ENCODE results near the gene KCNG2. TPM values are rescaled to one million over a fixed set of nuclear protein-coding genes. Genes with fewer than 3 reads are reported as not detected.

KCNG2 gene
- total and polyA plus RNA-seq, 2 of the 8 experiments (the other 6 are each of a cell fraction or from before 2014, with no cell fraction given): 0.19 to 0.74 TPM

DNA sequence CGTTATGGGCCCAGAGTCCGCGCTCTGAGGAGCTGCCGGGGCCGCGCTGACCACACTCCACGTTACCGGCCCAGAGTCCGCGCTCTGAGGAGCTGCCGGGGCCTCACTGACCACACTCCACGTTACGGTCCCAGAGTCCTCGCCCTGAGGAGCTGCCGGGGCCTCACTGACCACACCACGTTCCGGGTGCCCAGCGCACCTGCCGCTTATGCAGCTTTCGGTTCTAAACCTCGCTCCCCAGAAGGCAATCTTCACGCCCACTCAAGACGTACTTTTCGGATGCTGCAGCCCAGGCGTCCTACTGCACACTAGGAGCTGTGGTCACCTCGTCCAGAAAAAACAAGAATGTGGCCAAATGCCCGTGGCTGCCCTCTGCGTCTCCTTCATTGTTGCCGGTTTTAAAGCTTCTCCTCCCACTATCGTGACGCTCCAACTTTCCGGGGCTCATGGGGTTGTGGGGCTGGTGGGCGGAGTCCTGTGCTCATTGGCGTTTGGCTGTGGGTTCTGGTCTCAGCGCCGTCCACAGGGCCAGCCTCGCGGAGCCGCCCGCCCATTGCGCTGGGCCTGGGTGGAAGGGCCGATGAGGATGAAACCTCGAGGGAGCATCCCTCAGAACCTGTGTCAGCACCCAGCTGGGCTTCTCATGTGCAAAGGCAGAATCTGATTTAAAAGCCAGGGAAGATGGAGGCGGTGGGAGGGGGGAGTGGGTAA is 11.9 kb downstream of the KCNG2 start (continued):
- TF ChIP-seq, protein P1, sequence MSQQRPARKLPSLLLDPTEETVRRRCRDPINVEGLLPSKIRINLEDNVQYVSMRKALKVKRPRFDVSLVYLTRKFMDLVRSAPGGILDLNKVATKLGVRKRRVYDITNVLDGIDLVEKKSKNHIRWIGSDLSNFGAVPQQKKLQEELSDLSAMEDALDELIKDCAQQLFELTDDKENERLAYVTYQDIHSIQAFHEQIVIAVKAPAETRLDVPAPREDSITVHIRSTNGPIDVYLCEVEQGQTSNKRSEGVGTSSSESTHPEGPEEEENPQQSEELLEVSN (IDR thresholded peaks at IDR 0.05): no peak
- no peak for TF ChIP-seq YY1 (IDR thresholded peaks at IDR 0.05; ENCODE audit: low read depth, low read length)
- TF ChIP-seq SP2 (IDR thresholded peaks at IDR 0.05; ENCODE audit: low read length): no peak

Data from H1 (cell line).